GM19023 (cell line): ENCODE measurements around the gene CUX1.
A peak's percentile ranks its signal among the peaks of the same experiment; 100 is the strongest.
"Not testable (repeated sequence)": the region's sequence is repeated elsewhere in the genome, so short reads cannot be mapped to it uniquely, and the experiment has no call there.

Experiments
- ATAC-seq: cut with Tn5 transposase; IDR thresholded peaks from one replicate; pipeline ENCODE4 v1.9.1; 2021; ENCODE audit warnings: mild to moderate bottlenecking, moderate library complexity; ENCODE audit not compliant: unreplicated experiment

Gene CUX1

DNA sequence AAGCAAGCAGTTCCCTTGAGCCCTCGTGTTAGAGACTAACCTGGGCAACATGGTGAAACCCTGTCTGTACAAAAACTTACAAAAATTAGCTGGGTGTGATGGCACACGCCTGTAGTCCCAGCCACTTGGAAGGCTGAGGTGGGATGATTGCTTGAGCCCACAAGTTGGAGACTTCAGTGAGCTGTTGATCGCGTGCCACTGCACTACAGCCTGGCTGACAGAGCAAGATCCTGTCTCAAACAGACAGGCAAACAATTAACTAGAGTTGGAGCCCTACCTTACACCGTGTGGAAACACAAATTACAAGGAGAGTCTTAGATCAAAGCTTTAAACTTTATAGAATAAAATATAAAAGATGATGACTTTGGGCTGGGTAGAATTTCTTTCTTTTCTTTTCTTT, 219.5 kb downstream of the CUX1 start:
- ATAC-seq, result no peak

GRCh38 chr7:102039706-102040105, 222.3 kb downstream of the CUX1 start:
- ATAC-seq, result no peak

- no peak for ATAC-seq
These were observed 223.1 kb downstream of the CUX1 start for GRCh38 chr7:102040569-102040968.

- ATAC-seq, result no peak
These were observed 224.7 kb downstream of the CUX1 start for GRCh38 chr7:102042016-102042656.

- ATAC-seq, result not testable (repeated sequence)
These were observed 225.4 kb downstream of the CUX1 start for GRCh38 chr7:102042796-102043195.

- no peak for ATAC-seq
These were observed 227.2 kb downstream of the CUX1 start for GRCh38 chr7:102044641-102044983.

DNA sequence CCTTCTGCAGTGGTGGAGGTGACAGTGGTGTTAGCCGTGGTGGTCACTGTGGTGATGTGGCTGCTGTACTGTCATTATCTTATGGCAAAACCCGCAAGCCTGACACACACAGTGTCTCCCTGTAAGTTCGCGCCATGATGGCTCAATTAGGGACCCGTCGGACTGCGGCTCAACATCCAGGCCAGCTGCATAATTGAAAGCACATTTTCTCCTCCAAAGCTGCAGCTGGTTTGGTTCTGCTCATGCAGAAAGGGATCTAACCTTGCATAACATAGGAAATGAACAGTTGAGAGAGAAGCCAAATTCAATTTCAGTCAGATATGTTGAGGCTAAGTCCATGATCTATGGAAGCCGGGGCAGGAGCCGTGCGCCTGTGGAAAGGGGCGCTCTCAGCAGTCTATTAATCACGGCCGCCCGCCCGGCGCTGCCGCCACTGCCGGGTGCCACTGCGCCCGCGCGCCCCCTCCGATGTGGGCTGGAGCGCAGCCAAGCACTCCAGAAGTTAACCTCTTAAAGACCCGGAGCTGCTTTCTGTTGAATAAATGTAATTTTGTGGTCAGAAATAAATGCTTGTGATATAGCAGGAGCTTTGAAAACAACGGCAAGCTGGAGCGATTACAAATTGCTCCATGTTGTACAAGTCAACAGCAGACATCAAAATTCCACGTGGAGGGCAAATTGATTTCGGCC, 227.7 kb downstream of the CUX1 start:
- ATAC-seq, result no peak

GRCh38 chr7:102045681-102046372, 228.4 kb downstream of the CUX1 start:
- no peak for ATAC-seq

GRCh38 chr7:102046373-102047117, 229.1 kb downstream of the CUX1 start:
- no peak for ATAC-seq

DNA sequence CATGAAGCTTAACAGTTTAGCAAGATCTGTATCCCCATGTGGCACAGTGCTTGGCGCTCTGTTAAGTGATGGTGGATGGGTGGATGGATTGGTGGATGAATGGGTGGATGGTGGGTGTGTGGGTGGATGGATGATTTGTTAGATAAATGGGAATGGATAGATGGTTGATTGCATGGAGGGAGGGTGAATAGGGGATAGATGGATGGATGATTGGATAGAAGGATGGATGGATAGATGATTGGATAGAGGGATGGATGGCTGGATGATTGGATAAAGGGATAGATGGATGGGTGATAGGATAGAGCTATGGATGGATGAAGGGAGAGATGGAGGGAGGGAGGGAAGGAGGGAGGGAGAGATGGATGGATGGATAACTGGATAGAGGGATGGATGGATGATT, 229.7 kb downstream of the CUX1 start:
- no peak for ATAC-seq

DNA sequence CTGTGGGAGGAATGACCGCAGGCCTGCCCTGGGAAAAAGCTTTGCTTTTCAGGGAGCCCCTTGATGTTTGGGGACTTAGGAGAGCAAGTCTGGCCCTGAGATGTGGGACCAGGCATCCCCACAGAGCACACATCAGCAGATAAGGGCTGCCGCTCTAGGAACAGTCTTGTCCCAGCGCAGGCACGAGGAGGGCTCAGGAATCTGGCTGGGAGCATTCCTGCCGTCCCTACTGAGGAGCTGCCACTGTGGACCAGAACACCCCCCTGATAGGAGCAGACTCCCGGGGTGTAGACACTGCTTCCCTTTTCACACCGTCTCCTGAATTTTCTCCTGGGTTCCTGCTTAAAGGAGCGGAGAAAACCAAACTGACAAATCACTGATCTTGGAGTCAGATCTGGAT, 232.3 kb downstream of the CUX1 start:
- no peak for ATAC-seq

DNA sequence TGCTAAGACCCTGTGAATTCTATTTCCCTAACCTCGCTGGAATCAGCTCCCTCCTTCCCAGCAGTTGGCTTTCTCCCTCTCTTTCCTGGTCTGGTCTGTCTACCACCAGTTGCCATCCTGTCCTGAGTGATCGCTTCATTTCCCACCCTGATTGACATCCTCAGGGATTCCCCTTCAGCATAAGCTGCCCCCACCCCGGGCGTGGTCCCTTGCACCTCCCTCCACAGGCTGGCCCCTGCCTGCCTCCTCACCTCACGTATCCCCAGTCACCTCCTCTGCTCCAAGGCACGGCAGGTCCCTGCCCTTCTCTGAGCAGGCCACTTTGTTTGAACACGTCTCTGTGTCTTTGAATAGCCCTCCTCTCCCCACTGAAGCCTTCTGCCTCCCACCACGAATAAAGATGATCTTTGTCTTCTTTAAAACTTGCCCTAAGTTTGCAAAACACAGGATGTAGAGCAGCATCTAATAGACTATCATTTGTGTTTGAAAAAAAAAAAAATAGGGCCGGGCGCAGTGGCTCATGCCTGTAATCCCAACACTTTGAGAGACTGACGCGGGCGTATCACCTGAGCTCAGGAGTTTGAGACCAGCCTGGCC, 233.5 kb downstream of the CUX1 start:
- ATAC-seq, result no peak

- ATAC-seq, result not testable (repeated sequence)
These were observed 234.3 kb downstream of the CUX1 start for GRCh38 chr7:102051736-102052135.

- ATAC-seq, result no peak
These were observed 236.7 kb downstream of the CUX1 start for GRCh38 chr7:102054158-102054557.

GRCh38 chr7:102055181-102055976, 238.0 kb downstream of the CUX1 start:
- ATAC-seq, result no peak

DNA sequence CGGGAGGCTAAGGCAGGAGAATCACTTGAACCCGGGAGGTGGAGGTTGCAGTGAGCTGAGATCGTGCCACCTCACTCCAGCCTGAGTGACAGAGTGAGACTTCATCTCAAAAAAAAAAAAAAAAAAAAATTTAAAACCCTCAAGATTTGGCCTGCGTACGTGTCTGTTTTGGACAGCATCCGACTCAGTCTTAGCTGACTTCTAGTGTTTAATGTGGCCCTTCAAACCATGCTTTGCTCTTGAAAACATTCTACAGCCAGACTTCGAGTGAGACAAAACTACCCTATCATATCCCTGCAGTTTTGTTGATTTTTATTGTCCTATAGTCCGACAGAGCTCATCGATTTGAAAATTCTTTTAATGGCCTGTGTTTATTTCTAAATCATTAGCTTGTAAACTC, 242.1 kb downstream of the CUX1 start:
- ATAC-seq, result no peak

GRCh38 chr7:102061354-102061945, 244.0 kb downstream of the CUX1 start:
- ATAC-seq, result no peak

GRCh38 chr7:102061981-102062390, 244.6 kb downstream of the CUX1 start:
- peak; percentile 65 for ATAC-seq

DNA sequence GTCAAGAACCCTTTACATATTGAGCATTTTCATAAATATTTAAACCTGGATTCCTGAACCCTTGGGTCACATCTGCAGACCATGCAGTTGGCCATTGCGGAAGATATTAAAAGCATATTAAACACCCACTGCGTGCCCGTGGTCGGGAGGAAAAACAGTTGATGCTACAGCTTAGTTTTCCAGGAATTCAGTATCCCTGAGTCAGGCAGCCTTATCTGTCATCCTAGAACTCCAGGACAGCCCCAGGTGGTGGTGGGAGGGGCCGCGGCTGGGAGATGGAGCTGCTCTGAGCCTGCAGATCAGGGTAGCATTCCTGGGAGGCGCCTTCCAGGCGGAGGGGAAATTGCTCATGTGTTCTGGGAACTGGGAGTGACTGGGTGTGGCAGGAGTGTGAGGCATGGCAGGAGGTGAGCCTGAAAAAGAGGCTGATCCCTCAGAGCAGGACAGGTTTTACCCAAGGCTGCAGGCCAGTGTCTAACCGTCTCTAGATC, 246.3 kb downstream of the CUX1 start:
- no peak for ATAC-seq
